ENCODE results near the gene NLRP12. TPM values are rescaled to one million over a fixed set of nuclear protein-coding genes. Genes with fewer than 3 reads are reported as not detected.
"Not testable (repeated sequence)": the region's sequence is repeated elsewhere in the genome, so short reads cannot be mapped to it uniquely, and the experiment has no call there.

The NLRP12 gene
- total RNA-seq, 2 experiments from 2014 or later: not detected

- Mint-ChIP-seq H3K27me3 (peaks cover 6% of the 10 kb centered on the region), H3K4me3 (no peak overlapping the region), H3K9me3 (no peaks in the 10 kb centered on the region), H3K4me1 (no peaks in the 10 kb centered on the region), H3K27ac (no peak overlapping the region), H3K36me3 (ENCODE audit: low read depth) (no peaks in the 10 kb centered on the region)
- CTCF ChIA-PET: interaction anchor here (0.6 kb wide), 1 partner anchor 358 kb away, joined by 3 read pairs; the partner anchor contains the start of gene ZNF761
- POLR2A ChIA-PET: no interaction called here
- DNase-seq: no peak
Measured at GRCh38 chr19:53789708-53790678, 34.1 kb downstream of the NLRP12 start.

- no peak for DNase-seq
- POLR2A ChIA-PET: no interaction called here
- Mint-ChIP-seq H3K27ac (no peak overlapping the region), H3K27me3 (peaks cover 6% of the 10 kb centered on the region), H3K9me3 (no peaks in the 10 kb centered on the region), H3K36me3 (ENCODE audit: low read depth) (no peaks in the 10 kb centered on the region), H3K4me3 (no peak overlapping the region), H3K4me1 (no peaks in the 10 kb centered on the region)
- CTCF ChIA-PET: interaction anchor here (0.5 kb wide), 1 partner anchor 9 kb away, joined by 3 read pairs; no protein-coding TSS in a partner anchor
Measured at GRCh38 chr19:53787266-53787665, 36.8 kb downstream of the NLRP12 start.

- POLR2A ChIA-PET: no interaction called here
- Mint-ChIP-seq H3K36me3 (ENCODE audit: low read depth) (no peaks in the 10 kb centered on the region), H3K27ac (no peak overlapping the region), H3K4me1 (no peaks in the 10 kb centered on the region), H3K4me3 (no peak overlapping the region), H3K27me3 (peaks cover 6% of the 10 kb centered on the region), H3K9me3 (no peaks in the 10 kb centered on the region)
- no peak for DNase-seq
- CTCF ChIA-PET: interaction anchor here (0.5 kb wide), 1 partner anchor 10 kb away, joined by 3 read pairs; no protein-coding TSS in a partner anchor
Measured at GRCh38 chr19:53786744-53787143, 37.4 kb downstream of the NLRP12 start.

GRCh38 chr19:53785196-53785889 lies 38.8 kb downstream of the NLRP12 start:
- Mint-ChIP-seq H3K27me3 (peaks cover 6% of the 10 kb centered on the region), H3K9me3 (no peaks in the 10 kb centered on the region), H3K27ac (no peak overlapping the region), H3K4me1 (no peaks in the 10 kb centered on the region), H3K36me3 (ENCODE audit: low read depth) (no peaks in the 10 kb centered on the region), H3K4me3 (no peak overlapping the region)
- POLR2A ChIA-PET: no interaction called here
- CTCF ChIA-PET: no interaction called here
- no peak for DNase-seq

- Mint-ChIP-seq H3K4me1 (no peaks in the 10 kb centered on the region), H3K9me3 (no peaks in the 10 kb centered on the region), H3K27me3 (peaks cover 6% of the 10 kb centered on the region), H3K4me3 (no peak overlapping the region), H3K36me3 (ENCODE audit: low read depth) (no peaks in the 10 kb centered on the region), H3K27ac (no peak overlapping the region)
- POLR2A ChIA-PET: no interaction called here
- no peak for DNase-seq
- CTCF ChIA-PET: no interaction called here
Measured at GRCh38 chr19:53782698-53783097, 41.4 kb downstream of the NLRP12 start.

- H3K9me3 Mint-ChIP-seq; H3K36me3 Mint-ChIP-seq (ENCODE audit: low read depth); H3K27ac Mint-ChIP-seq; H3K4me1 Mint-ChIP-seq; H3K27me3 Mint-ChIP-seq; DNase-seq; H3K4me3 Mint-ChIP-seq; POLR2A ChIA-PET: not testable (repeated sequence)
- CTCF ChIA-PET: interaction anchor here (1.0 kb wide), 1 partner anchor 13 kb away, joined by 3 read pairs; no protein-coding TSS in a partner anchor
Measured at GRCh38 chr19:53781332-53781731, 42.8 kb downstream of the NLRP12 start.

GRCh38 chr19:53780506-53780905 lies 43.6 kb downstream of the NLRP12 start:
- CTCF ChIA-PET: no interaction called here

GRCh38 chr19:53775524-53775923 lies 48.6 kb downstream of the NLRP12 start:
- no peaks in the 10 kb centered on the region for H3K4me1 Mint-ChIP-seq
- H3K4me3 Mint-ChIP-seq: no peak overlapping the region
- no peaks in the 10 kb centered on the region for H3K36me3 Mint-ChIP-seq (ENCODE audit: low read depth)
- CTCF ChIA-PET: interaction anchor here (0.6 to 2.1 kb wide), 2 partner anchors 17 to 644 kb away, joined by 3 to 6 read pairs; no protein-coding TSS in a partner anchor
- no peak for DNase-seq
- no peaks in the 10 kb centered on the region for H3K9me3 Mint-ChIP-seq
- H3K27ac Mint-ChIP-seq: no peak overlapping the region
- H3K27me3 Mint-ChIP-seq: no peaks in the 10 kb centered on the region
- POLR2A ChIA-PET: no interaction called here

More at GRCh38 chr19:53780506-53780905, 43.6 kb downstream of the NLRP12 start:
- Mint-ChIP-seq H3K36me3 (ENCODE audit: low read depth) (no peaks in the 10 kb centered on the region), H3K27ac (no peak overlapping the region), H3K27me3 (peaks cover 5% of the 10 kb centered on the region), H3K4me1 (no peaks in the 10 kb centered on the region), H3K4me3 (no peak overlapping the region), H3K9me3 (no peaks in the 10 kb centered on the region)
- POLR2A ChIA-PET: no interaction called here
- DNase-seq: no peak

- POLR2A ChIA-PET, H3K27me3 Mint-ChIP-seq: not testable (repeated sequence)
- CTCF ChIA-PET: interaction anchor here (2.1 kb wide), 1 partner anchor 18 kb away, joined by 6 read pairs; no protein-coding TSS in a partner anchor
Measured at GRCh38 chr19:53774491-53774890, 49.6 kb downstream of the NLRP12 start.

GRCh38 chr19:53773999-53774398 lies 50.1 kb downstream of the NLRP12 start:
- Mint-ChIP-seq H3K36me3 (ENCODE audit: low read depth) (no peaks in the 10 kb centered on the region), H3K4me1 (no peaks in the 10 kb centered on the region), H3K27me3 (no peaks in the 10 kb centered on the region), H3K27ac (no peak overlapping the region), H3K9me3 (no peaks in the 10 kb centered on the region), H3K4me3 (no peak overlapping the region)
- ChIA-PET POLR2A (no interaction called here), CTCF (interaction anchor here (0.5 to 2.1 kb wide), 2 partner anchors 19 to 349 kb away, joined by 4 to 6 read pairs; no protein-coding TSS in a partner anchor)
- no peak for DNase-seq

More at GRCh38 chr19:53774491-53774890, 49.6 kb downstream of the NLRP12 start:
- not testable (repeated sequence) for H3K4me1 Mint-ChIP-seq; DNase-seq; H3K27ac Mint-ChIP-seq; H3K9me3 Mint-ChIP-seq; H3K4me3 Mint-ChIP-seq; H3K36me3 Mint-ChIP-seq (ENCODE audit: low read depth)

GRCh38 chr19:53772943-53773342 lies 51.2 kb downstream of the NLRP12 start:
- ChIA-PET CTCF (no interaction called here), POLR2A (no interaction called here)
- Mint-ChIP-seq H3K4me1 (no peaks in the 10 kb centered on the region), H3K27me3 (no peaks in the 10 kb centered on the region), H3K27ac (no peak overlapping the region), H3K9me3 (no peaks in the 10 kb centered on the region), H3K36me3 (ENCODE audit: low read depth) (no peaks in the 10 kb centered on the region), H3K4me3 (no peak overlapping the region)
- DNase-seq: peak; percentile 68

- POLR2A ChIA-PET: no interaction called here
Measured at GRCh38 chr19:53771144-53771543, 53.0 kb downstream of the NLRP12 start.

More at GRCh38 chr19:53771144-53771543, 53.0 kb downstream of the NLRP12 start:
- no peak for DNase-seq
- Mint-ChIP-seq H3K4me1 (no peaks in the 10 kb centered on the region), H3K27me3 (no peaks in the 10 kb centered on the region), H3K36me3 (ENCODE audit: low read depth) (no peaks in the 10 kb centered on the region), H3K27ac (no peak overlapping the region), H3K9me3 (no peaks in the 10 kb centered on the region), H3K4me3 (no peak overlapping the region)
- CTCF ChIA-PET: interaction anchor here (0.6 kb wide), 1 partner anchor 49 kb away, joined by 4 read pairs; no protein-coding TSS in a partner anchor

Measured in activated CD4-positive, alpha-beta T cell treated with anti-CD3 and anti-CD28 coated beads, Interleukin-2, amount 10 ng/mL, durations not matched to agents 7 days and 5 days (primary cell).